HepG2 (cell line): Measurements from ENCODE around the gene DOCK2. TPM values are rescaled to one million over a fixed set of nuclear protein-coding genes. Genes with fewer than 3 reads are reported as not detected.

Source experiments
- ATAC-seq: fragments of 200-7000 bp; cut with Tn5 transposase; 3 replicates; pipeline ENCODE4 v1.9.1; 2020; ENCODE audit warnings: mild to moderate bottlenecking, moderate library complexity
- BruUV-seq: library from RNA; stranded (reverse); fragments of 400-500 nt; replicated peaks from 2 replicates; lab custom pipeline; 2021; lab: Mats Ljungman, UMichigan
- CTCF ChIA-PET: fragments of 300-600 bp; formaldehyde crosslinking; extraction: SDS; loops from one replicate; lab custom pipeline; 2021; ENCODE audit warnings: low total read pairs, inconsistent platforms, low intra/inter-chr PET ratio; lab: Yijun Ruan, JAX
- POLR2A ChIA-PET: fragments of 350-600 bp; sonication (Branson Sonifier 250); formaldehyde crosslinking; loops from one replicate; lab custom pipeline; 2020; ENCODE audit warnings: antibody characterized with exemption, inconsistent platforms; lab: Yijun Ruan, JAX
- DNase-seq: peaks from one replicate; pipeline ENCODE4 v3.0.0-alpha.2; 2015; ENCODE audit warnings: low spot score
- FAIRE-seq: peaks from 3 replicates; lab custom pipeline; 2011; peaks lifted over from hg19 to GRCh38; lab: Jason Lieb, UNC
- H2AFZ ChIP-seq: one replicate; pipeline ENCODE4 v1.6.1; 2011; ENCODE audit warnings: low read length, inconsistent platforms
- H3K27ac ChIP-seq: fragments of 300-600 bp; 3 replicates; pipeline ENCODE4 v1.8.0; 2011; ENCODE audit warnings: mixed run types, mild to moderate bottlenecking, mixed read lengths, low read length, inconsistent platforms; ENCODE audit not compliant: insufficient read depth; ENCODE audit errors: extremely low read length
- H3K27me3 ChIP-seq, 2 experiments: fragments of 200-600 bp in 1 of 2; 2 replicates in 1 of 2; 3 replicates in 1 of 2; pipeline versions ENCODE4 v1.6.0 to v1.8.0; 2011; ENCODE audit warnings: low read length in 2 of 2, mild to moderate bottlenecking in 2 of 2, moderate library complexity in 2 of 2, inconsistent platforms in 1 of 2; ENCODE audit not compliant: insufficient read depth in 2 of 2, control insufficient read depth in 1 of 2
- H3K36me3 ChIP-seq, 2 experiments: fragments of 200-600 bp in 1 of 2; replicated peaks in 1 of 2; 2 replicates in 1 of 2; 3 replicates in 1 of 2; pipeline versions ENCODE4 v1.5.1 to v1.8.0; 2011; ENCODE audit warnings: low read length in 2 of 2, inconsistent platforms in 1 of 2; ENCODE audit not compliant: insufficient read depth in 2 of 2, control insufficient read depth in 1 of 2
- H3K4me1 ChIP-seq: 2 replicates; pipeline ENCODE4 v1.5.1; 2012; ENCODE audit warnings: low read length, inconsistent platforms; ENCODE audit not compliant: insufficient read depth
- H3K4me2 ChIP-seq: 2 replicates; pipeline ENCODE4 v1.6.0; 2011; ENCODE audit warnings: low read depth, low read length, inconsistent platforms
- H3K4me3 ChIP-seq, 3 experiments: fragments of 200-600 bp in 1 of 3; sonication (generic), shearing (Covaris generic) in 1 of 3; replicated peaks in 1 of 3; 2 replicates each; pipeline ENCODE4 v1.5.1; 2011 to 2016; ENCODE audit warnings: low read length in 3 of 3, inconsistent platforms in 2 of 3, low read depth in 2 of 3, mild to moderate bottlenecking in 2 of 3, control low read depth in 1 of 3, mixed read lengths in 1 of 3; ENCODE audit not compliant: insufficient read depth in 1 of 3
- H3K79me2 ChIP-seq: one replicate; pipeline ENCODE4 v1.6.1; 2011; ENCODE audit warnings: low read length, inconsistent platforms; ENCODE audit not compliant: insufficient read depth
- H3K9ac ChIP-seq: 2 replicates; pipeline ENCODE4 v1.6.0; 2011; ENCODE audit warnings: mild to moderate bottlenecking, low read depth, low read length, inconsistent platforms; ENCODE audit not compliant: insufficient read depth
- H3K9me3 ChIP-seq: 2 replicates; pipeline ENCODE4 v1.5.1; 2012; ENCODE audit warnings: mild to moderate bottlenecking, low read length
- H4K20me1 ChIP-seq: 2 replicates; pipeline ENCODE4 v1.6.0; 2011; ENCODE audit warnings: inconsistent platforms, mild to moderate bottlenecking, low read length, moderate library complexity; ENCODE audit not compliant: insufficient read depth
- ARID3A ChIP-seq: IDR thresholded peaks from 2 replicates; pipeline ENCODE4 v1.6.1; 2012; ENCODE audit warnings: low read depth, low read length, improper control_type of control experiment
- CERS6 ChIP-seq: sonication (generic); formaldehyde crosslinking; IDR thresholded peaks from 2 replicates; pipeline ENCODE4 v1.5.0; 2020; ENCODE audit warnings: missing genetic modification reagents
- FOSL1 ChIP-seq: sonication (generic); formaldehyde crosslinking; IDR thresholded peaks from 2 replicates; pipeline ENCODE4 v1.9.0; 2021; ENCODE audit warnings: missing genetic modification reagents, borderline replicate concordance
- GATAD2A ChIP-seq: IDR thresholded peaks from 2 replicates; pipeline ENCODE4 v1.6.1; 2016
- GPN1 ChIP-seq: sonication (generic); formaldehyde crosslinking; IDR thresholded peaks from 2 replicates; pipeline ENCODE4 v1.5.1; 2020; ENCODE audit warnings: missing genetic modification reagents, borderline replicate concordance
- GRHL1 ChIP-seq: sonication (generic); formaldehyde crosslinking; conservative IDR thresholded peaks from 2 replicates; pipeline ENCODE4 v1.8.0; 2022; ENCODE audit warnings: missing genetic modification reagents
- HOXA3 ChIP-seq: sonication (generic); formaldehyde crosslinking; IDR thresholded peaks from 2 replicates; pipeline ENCODE4 v1.5.0; 2020; ENCODE audit warnings: missing genetic modification reagents
- KLF13 ChIP-seq: sonication (generic); formaldehyde crosslinking; IDR thresholded peaks from 2 replicates; pipeline ENCODE4 v1.4.0; 2020; ENCODE audit warnings: mild to moderate bottlenecking, missing genetic modification reagents
- PAF1 ChIP-seq: IDR thresholded peaks from 2 replicates; pipeline ENCODE4 v1.6.1; 2016; ENCODE audit warnings: missing genetic modification reagents, missing compliant biosample characterization
- RFX3 ChIP-seq: IDR thresholded peaks from 2 replicates; pipeline ENCODE4 v1.6.1; 2016; ENCODE audit warnings: missing biosample characterization, missing genetic modification reagents
- STAT6 ChIP-seq: sonication (generic); formaldehyde crosslinking; IDR thresholded peaks from 2 replicates; pipeline ENCODE4 v1.4.0; 2020; ENCODE audit warnings: missing genetic modification reagents, mild to moderate bottlenecking, borderline replicate concordance
- ZKSCAN5 ChIP-seq: sonication (generic); formaldehyde crosslinking; IDR thresholded peaks from 2 replicates; pipeline ENCODE4 v1.5.1; 2020; ENCODE audit warnings: mild to moderate bottlenecking, missing genetic modification reagents
- ZNF674 ChIP-seq: sonication (generic); formaldehyde crosslinking; IDR thresholded peaks from 2 replicates; pipeline ENCODE4 v1.5.0; 2020; ENCODE audit warnings: low read depth, mild to moderate bottlenecking, missing genetic modification reagents
- in situ Hi-C: cut with HindIII; loops from 2 replicates; pipeline ENCODE4 v1.10.0; 2017; ENCODE audit warnings: low pct_unique_long_range_greater_than_20kb; ENCODE audit not compliant: extremely low pct_ligation_motif_present
- intact Hi-C: fragments of 100-400 bp; cut with micrococcal nuclease; formaldehyde crosslinking; loops from one replicate; pipeline ENCODE4 v1.10.0; 2022; ENCODE audit not compliant: unreplicated experiment
- polyA plus RNA-seq, 8 experiments: library from polyadenylated mRNA; depleted of rRNA in 3 of 8; stranded (reverse) in 7 of 8; unstranded in 1 of 8; fragments of >200 nt; fragmentation: Illumina TruSeq in 4 of 8; extraction: Trizol in 4 of 8; gene quantifications; 2 replicates each; pipeline versions ENCODE4 v1.2.1 to v1.2.3, GENCODE V29; 2011 to 2016; ENCODE audit warnings: low read depth in 4 of 8, missing spikeins in 1 of 8, mixed read lengths in 1 of 8; ENCODE audit not compliant: insufficient read depth in 1 of 8
- total RNA-seq, 5 experiments: library from RNA; depleted of rRNA; stranded (reverse); fragments of >200 nt; fragmentation: Illumina TruSeq; extraction: Trizol; gene quantifications; 2 replicates each; pipeline ENCODE4 v1.2.3, GENCODE V29; 2016; ENCODE audit warnings: low read depth in 1 of 5

The DOCK2 gene
- total and polyA plus RNA-seq, 2 of the 13 experiments (the other 11 are each of a cell fraction or from before 2014, with no cell fraction given): not detected

- H3K4me1 ChIP-seq: no peaks in the 10 kb centered on the region
- DNase-seq (no peak), ATAC-seq (no peak), FAIRE-seq (no peak)
- H3K27me3 ChIP-seq: no peaks in the 10 kb centered on the region; a peak in 2 of 5 replicates
- intact Hi-C loops: no loop called here
- CTCF ChIA-PET: no interaction called here
- no peak overlapping the region for H3K27ac ChIP-seq
- H3K4me2 ChIP-seq: no peak overlapping the region
- no peaks in the 10 kb centered on the region for H3K36me3 ChIP-seq
- no peak overlapping the region for H3K4me3 ChIP-seq
- BruUV-seq: no TSS peak
- in situ Hi-C loops: no loop called here
- H3K79me2 ChIP-seq: no peaks in the 10 kb centered on the region
- H3K9ac ChIP-seq: no peak overlapping the region
- no peaks in the 10 kb centered on the region for H3K9me3 ChIP-seq
- H2AFZ ChIP-seq: no peak overlapping the region
- POLR2A ChIA-PET: no interaction called here
- H4K20me1 ChIP-seq: no peaks in the 10 kb centered on the region
- TF ChIP-seq RFX3 (CRISPR knock-in tag): no peak
- no peak for TF ChIP-seq GATAD2A (CRISPR knock-in tag)
- TF ChIP-seq CERS6: no peak
- TF ChIP-seq GPN1 (CRISPR knock-in tag): no peak
- TF ChIP-seq ARID3A: no peak
- no peak for TF ChIP-seq PAF1 (CRISPR knock-in tag)
- no peak for TF ChIP-seq KLF13 (CRISPR knock-in tag)
- TF ChIP-seq GRHL1 (CRISPR knock-in tag): no peak
- no peak for TF ChIP-seq ZKSCAN5 (CRISPR knock-in tag)
- TF ChIP-seq HOXA3 (CRISPR knock-in tag): no peak
- no peak for TF ChIP-seq ZNF674 (CRISPR knock-in tag)
- TF ChIP-seq STAT6 (CRISPR knock-in tag): no peak
- no peak for TF ChIP-seq FOSL1 (CRISPR knock-in tag)
Measured at GRCh38 chr5:169837686-169838085, 200.6 kb downstream of the DOCK2 start.
